Ureter (tissue), 1 donor: ENCODE data around the gene MINDY3. TPM values are rescaled to one million over a fixed set of nuclear protein-coding genes. Genes with fewer than 3 reads are reported as not detected.
"Not testable (repeated sequence)": the region's sequence is repeated elsewhere in the genome, so short reads cannot be mapped to it uniquely, and the experiment has no call there.

Source experiments
- DNase-seq: peaks from one replicate; pipeline ENCODE4 v3.0.0-alpha.2; 2020; ENCODE audit warnings: low spot score
- total RNA-seq: library from RNA; stranded (reverse); gene quantifications from one replicate; pipeline ENCODE4 v1.2.4, GENCODE V29; 2023
- donor health status: DM: yes; HTN: yes; CAD: no.

MINDY3 gene
- total RNA-seq = 43.2 TPM

DNA sequence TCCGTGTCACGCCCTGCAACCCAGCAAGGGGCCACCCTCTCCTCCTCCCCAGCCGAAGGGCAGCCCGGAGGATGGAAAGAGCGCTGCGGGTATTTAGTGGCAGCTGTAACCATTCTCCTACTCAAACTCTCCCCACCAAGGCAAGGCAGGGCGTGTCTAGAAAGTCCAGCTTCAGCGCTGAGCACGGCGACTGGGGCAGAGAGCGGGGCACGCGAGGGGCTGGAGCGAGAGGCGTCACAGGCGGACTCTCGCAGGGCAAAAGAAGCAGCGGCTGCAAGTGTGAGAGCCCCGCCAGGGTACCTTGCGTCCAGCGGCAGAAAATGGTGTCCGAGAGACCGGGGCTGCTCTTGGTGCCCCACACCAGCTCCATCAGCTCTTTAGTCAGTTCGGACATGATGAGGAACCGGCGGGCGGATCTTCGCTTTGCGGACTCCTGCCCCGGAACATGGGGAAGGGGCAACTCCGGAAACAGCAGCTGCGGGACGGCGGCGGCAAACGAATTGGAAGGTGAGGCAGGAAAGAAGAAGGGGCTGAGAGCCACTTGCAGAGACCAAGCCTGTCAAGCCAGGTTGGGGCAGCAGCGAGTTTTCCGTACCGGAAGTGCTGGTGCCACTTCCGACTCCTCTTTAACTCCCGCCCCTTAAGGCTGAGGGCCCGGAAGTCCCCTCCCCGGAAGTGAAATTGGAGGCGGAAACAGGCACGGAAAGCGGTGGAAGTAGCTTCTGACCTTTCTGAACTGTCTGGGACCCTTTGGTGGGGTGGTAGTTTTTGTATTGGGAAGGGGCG, at the start of gene MINDY3:
MINDY3 (minus strand) TSS at position 602 of the 786 bp plus-strand sequence; CDS start at position 394, 208 bp downstream.
- peak; percentile 87 for DNase-seq

- DNase-seq = no peak
Measured at GRCh38 chr10:15901889-15902288, 41.6 kb upstream of the MINDY3 start.

DNA sequence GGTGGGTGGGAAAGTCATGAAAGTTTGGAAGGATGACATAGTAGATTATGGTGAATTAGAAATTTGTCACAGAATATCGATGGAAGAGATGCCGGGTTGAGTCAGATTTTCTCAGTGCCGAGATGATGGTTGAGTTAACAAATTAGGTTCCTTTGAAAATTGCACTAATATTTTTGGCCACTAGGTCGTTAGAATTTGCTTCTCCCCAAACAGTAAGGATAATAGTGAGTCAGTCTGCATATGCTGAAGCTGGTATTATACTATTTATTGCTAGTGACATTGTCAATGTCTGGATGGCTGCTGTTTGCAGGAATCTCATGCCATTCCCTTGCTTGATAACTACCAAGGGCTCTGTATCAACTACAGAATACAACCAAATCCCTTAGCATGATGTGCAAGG, 37.7 kb upstream of the MINDY3 start:
- no peak for DNase-seq

GRCh38 chr10:15897287-15897686, 37.0 kb upstream of the MINDY3 start:
- no peak for DNase-seq

GRCh38 chr10:15896654-15897053, 36.3 kb upstream of the MINDY3 start:
- no peak for DNase-seq

GRCh38 chr10:15884447-15884846, 24.1 kb upstream of the MINDY3 start:
- no peak for DNase-seq

DNA sequence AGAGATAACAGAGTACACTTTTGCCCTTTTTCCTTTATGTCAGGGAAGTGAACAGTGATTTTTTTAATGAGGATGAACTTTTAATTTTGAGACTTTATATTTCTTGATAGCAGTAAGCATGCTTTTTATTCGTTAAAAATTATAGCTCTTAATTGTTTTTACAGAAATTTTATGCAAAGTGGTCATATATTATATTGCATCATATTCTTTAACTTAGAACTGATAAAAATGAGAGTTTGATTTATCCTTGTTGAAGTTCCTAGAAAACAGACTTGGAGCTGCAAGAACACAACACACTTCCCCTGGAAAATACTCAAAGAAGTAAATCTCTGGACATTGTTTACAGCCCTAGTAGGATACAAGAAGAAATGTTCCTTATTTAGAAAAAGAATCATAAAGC, 21.2 kb upstream of the MINDY3 start:
- DNase-seq = no peak

GRCh38 chr10:15879663-15880062, 19.4 kb upstream of the MINDY3 start:
- no peak for DNase-seq

DNA sequence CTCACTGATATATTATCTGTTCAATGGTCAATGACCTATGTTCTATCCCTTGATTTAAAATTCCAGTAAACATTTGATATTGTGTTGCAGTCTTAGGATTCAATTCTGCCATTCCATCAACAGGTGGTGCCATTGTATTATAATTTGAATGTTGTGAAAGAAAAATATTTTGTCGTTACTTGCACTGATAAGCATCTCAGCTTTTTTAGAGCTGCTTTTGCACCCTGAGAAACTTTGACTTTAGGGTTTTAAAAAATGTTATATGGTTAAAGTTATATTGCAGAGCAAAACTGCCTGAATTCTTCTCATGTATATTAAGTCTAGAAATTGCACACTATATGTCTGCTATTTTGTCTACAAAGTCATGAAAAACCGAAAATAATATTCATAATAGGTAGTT, 18.8 kb upstream of the MINDY3 start:
- no peak for DNase-seq

GRCh38 chr10:15877836-15878576, 17.7 kb upstream of the MINDY3 start:
- DNase-seq = no peak

DNA sequence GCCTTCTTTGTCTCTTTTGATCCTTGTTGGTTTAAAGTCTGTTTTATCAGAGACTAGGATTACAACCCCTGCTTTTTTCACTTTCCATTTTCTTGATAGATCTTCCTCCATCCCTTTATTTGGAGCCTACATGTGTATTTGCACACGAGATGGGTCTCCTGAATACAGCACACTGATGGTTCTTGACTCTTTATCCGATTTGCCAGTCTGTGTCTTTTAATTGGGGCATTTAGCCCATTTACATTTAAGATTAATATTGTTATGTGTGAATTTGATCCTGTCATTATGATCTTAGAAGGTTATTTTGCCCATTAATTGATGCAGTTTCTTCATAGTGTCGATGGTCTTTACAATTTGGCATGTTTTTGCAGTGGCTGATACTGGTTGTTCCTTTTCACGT, 16.0 kb upstream of the MINDY3 start:
- not testable (repeated sequence) for DNase-seq

GRCh38 chr10:15872645-15873044, 12.3 kb upstream of the MINDY3 start:
- not testable (repeated sequence) for DNase-seq

DNA sequence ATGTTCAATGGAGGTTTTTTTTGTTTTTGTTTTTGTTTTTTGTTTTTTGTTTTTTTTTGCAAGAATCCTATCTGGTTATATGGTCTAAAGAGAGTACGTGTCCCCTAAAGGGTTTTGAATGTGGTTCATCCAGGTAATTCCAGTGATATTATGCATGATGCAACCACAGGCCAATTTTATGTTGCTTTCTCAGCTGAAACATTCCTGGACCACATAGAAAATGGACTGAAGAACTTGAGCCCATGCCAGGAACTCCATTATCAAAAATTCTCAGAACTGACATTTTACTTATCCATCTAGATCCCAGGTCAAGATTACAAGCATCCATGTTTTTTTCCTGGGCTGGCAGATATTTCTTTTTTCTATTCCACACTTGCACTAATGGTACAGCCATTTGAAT, 11.5 kb upstream of the MINDY3 start:
- DNase-seq = no peak

- no peak for DNase-seq
Measured at GRCh38 chr10:15869935-15870334, 9.6 kb upstream of the MINDY3 start.

- no peak for DNase-seq
Measured at GRCh38 chr10:15868006-15868405, 7.7 kb upstream of the MINDY3 start.

DNA sequence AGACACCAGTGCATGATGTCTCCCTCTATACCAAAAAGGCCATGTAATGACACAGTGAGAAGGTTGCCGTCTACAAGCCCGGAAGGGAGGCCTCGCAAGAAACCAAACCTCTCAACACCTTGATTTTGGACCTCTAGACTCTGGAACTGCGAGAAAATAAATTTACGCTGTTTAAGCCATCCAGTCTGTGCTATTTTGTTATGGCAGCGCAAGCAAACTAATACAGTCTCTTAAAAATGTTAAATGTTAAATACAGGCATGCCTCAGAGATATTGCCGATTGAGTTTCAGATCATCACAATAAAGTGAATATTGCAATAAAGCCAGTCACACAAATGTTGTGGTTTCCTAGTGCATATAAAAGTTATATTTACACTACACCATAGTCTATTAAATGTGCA, 5.0 kb upstream of the MINDY3 start:
- DNase-seq = no peak

DNA sequence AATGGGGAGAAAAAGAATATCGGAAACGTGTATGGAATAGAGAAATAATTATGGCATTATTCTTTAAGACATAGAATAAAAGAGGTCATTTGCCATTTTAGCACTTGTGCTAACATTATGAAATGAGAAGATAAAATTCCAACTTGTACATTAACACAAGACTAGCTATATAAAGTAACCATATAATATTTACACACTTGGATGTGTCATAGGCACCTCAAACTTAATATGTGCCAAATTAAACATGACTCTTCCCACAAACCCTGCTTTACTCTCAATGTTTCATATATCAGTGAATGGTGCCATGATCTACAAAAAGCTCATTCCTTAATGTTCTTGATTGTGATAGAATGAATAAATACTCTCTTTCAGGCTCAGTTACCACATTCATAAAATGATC, 4.1 kb upstream of the MINDY3 start:
- no peak for DNase-seq

DNA sequence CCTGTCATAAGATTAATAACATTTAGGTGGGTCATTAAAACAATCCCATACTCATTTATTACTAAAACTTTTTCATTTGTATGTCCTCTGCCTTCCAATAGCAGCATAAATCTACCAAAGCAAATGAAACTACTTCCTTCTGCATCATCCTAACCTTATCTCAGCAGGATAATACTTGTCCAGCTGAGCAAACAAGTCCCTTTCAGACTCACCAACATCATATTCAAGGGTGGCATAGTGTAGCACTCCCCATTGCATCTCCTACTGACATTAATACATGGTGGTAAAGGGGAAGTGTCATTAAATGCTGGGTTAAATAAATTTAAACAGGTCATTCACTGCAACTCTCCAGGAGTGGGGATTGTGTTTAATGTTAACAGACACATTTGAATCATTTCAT, 3.4 kb upstream of the MINDY3 start:
- no peak for DNase-seq

DNA sequence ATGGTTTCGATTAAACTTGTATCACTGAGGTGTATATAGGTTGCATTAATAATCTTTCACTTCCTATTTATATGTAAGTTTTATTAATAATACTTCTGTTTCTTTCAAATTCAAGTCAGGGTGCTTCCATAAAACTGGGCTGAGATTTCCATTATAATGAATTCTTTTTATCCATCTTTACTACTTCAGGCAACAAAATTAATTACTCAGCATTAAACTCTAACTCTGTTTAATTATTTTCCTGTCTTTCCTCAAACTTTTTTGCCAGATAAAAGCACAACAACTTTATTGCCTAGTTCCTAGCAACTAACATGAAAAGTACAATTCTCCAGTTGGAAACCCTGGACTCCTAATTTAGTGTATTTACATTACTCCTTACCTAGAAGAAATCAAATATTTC, 3.0 kb upstream of the MINDY3 start:
- DNase-seq = no peak

DNA sequence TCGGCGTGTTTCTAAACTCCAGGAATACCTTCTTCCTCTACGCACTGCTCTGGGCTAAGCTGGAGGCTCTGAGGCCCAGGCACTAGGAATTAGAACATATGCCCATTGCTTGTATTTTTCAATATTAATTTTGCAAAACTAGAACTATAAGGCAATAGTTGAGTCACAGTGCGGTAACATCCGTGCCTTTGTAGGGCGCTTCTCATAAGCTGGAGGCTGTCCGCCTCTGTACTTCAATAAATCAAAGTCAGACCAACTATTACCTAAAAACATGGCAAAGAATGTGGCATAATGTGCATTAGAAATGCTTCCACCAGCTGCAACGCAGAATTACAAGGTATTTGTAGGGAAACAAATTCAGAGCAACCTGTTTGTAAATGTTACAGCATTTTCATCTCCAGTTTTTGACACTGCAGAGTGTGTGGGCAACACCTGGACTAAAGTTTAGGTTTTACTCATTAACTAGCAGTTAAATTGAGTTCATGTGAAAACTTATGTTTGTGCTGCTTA, 440 bp upstream of the MINDY3 start:
- no peak for DNase-seq

DNA sequence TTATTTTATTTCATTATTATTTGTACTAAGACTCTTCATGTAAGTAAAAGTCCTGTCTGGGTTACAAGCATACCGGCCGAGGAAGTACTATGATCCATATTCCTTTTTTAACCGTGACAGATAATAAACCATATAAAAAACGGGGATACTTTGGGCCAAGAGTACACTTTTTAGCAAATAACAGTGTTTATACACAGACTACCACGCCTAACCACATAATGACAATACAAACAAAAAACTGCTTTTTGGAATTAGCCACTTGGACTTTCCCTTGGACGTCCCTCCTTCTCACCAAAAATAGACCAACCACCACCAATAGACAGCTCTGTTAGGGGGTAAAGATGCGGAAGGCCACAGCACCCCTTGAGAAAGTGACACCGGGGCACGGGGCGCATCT, 800 bp downstream of the MINDY3 start:
- DNase-seq = no peak

DNA sequence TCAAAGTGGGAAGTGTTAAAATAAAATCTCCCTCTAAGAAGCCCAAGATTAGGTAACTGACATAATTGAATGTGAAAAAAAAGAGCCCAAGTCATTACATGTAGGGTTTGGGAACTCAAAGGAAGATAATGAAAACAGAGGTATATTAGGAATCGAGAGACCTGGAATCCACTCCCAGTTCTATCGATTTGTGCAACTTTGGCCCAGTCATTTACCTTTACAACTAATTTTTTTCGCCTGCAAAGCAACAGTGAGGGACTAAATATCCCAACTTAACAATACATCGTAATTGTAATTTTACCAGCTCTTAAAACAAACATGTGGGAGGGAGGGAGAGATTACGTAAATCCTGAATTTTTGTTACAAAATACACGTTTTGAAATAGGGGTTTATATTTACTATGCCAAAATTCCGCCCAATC, 1.4 kb downstream of the MINDY3 start:
- DNase-seq = no peak

DNA sequence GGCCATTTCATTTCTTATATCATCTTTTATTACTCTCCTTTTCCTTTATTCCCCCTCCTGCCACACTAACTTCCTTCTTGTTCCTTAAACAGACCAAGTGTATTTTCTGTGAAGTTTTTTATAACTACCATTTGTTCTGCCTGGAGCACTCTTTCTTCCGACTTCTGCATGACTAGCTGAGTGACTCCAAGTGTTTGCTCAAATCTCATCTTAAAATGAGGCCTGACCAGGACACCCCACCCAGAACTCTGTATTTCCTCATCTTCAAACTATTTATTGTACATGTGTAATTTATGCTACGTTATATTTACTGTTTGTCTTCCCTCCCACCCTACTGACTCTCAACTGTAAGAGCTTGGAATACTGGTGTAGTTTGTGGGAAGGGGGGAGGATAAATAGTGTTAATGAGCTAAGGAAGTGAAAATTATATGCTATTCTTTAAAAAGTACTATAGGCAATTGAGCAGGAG, 3.2 kb downstream of the MINDY3 start:
- DNase-seq = no peak
